Left lung (tissue), 10 donors: Measurements from ENCODE around the gene TRABD. TPM values are rescaled to one million over a fixed set of nuclear protein-coding genes. Genes with fewer than 3 reads are reported as not detected.

Source experiments
- ATAC-seq: fragments of 200-7000 bp; cut with Tn5 transposase; one replicate; pipeline ENCODE4 v1.9.1; 2020; ENCODE audit warnings: moderate library complexity
- DNase-seq, 4 donors: peaks; one replicate each; pipeline ENCODE4 v3.0.0-alpha.2; 2013 to 2020
- H3K27ac ChIP-seq, 2 donors: fragments of 200-600 bp; sonication (generic) in 1 of 2; one replicate each; pipeline versions ENCODE4 v1.5.0 to v1.8.0; 2020 to 2021
- H3K27me3 ChIP-seq, 2 donors: fragments of 200-600 bp; sonication (generic) in 1 of 2; one replicate each; pipeline versions ENCODE4 v1.5.0 to v1.8.0; 2020 to 2021
- H3K36me3 ChIP-seq, 2 donors: fragments of 200-600 bp; sonication (generic) in 1 of 2; one replicate each; pipeline versions ENCODE4 v1.5.0 to v1.8.0; 2020 to 2021
- H3K4me1 ChIP-seq, 2 donors: fragments of 200-600 bp; one replicate each; pipeline ENCODE4 v1.8.0; 2021
- H3K4me3 ChIP-seq, 2 donors: fragments of 200-600 bp; sonication (generic) in 1 of 2; one replicate each; pipeline versions ENCODE4 v1.5.0 to v1.8.0; 2020 to 2021; ENCODE audit warnings: mild to moderate bottlenecking in 1 of 2
- H3K9me3 ChIP-seq, 2 donors: fragments of 200-600 bp; sonication (generic) in 1 of 2; one replicate each; pipeline versions ENCODE4 v1.5.0 to v1.8.0; 2020 to 2021
- CTCF ChIP-seq, 2 donors: fragments of 200-600 bp; sonication (generic) in 1 of 2; IDR thresholded peaks; one replicate each; pipeline versions ENCODE4 v1.5.0 to v1.8.0; 2021; ENCODE audit warnings: antibody characterized with exemption in 2 of 2
- intact Hi-C, 2 donors: fragments of 100-400 bp; cut with DNase I; formaldehyde crosslinking; loops; one replicate each; pipeline versions ENCODE4 v1.11.2 to v1.14.2; 2022
- polyA plus RNA-seq, 6 donors: library from polyadenylated mRNA; unstranded; fragments of 120-200 nt; gene quantifications; one replicate each; pipeline ENCODE4 v1.2.1, GENCODE V29; 2013; ENCODE audit not compliant: insufficient read length in 6 of 6
- total RNA-seq, 2 donors: library from RNA; stranded (reverse); fragmentation: NEBNext Ultra II Directional; extraction: Animal tissue kit (Norgen Biotek cat#: 25700); gene quantifications; one replicate each; pipeline ENCODE4 v1.2.1, GENCODE V29; 2021
- donor health status: DM: no; HTN: yes; CAD: no.
- donor health status: DM: no; HTN: no; CAD: no.

The TRABD gene
- total and polyA plus RNA-seq, 8 donors, result 16.0 to 54.2 (median 24.4) TPM

- intact Hi-C loops, result no loop called here
- H3K27me3 ChIP-seq, result no peaks in the 10 kb centered on the region
- no peak for ATAC-seq
- H3K4me1 ChIP-seq, result no peaks in the 10 kb centered on the region
- DNase-seq, result no peak
- H3K36me3 ChIP-seq, result peaks cover 0 to 88% of the 10 kb centered on the region in 2 donors
- no peak overlapping the region for H3K4me3 ChIP-seq
- no peaks in the 10 kb centered on the region for H3K9me3 ChIP-seq
- no peak overlapping the region for H3K27ac ChIP-seq
- TF ChIP-seq CTCF (IDR thresholded peaks at IDR 0.05), result no peak
Observed at GRCh38 chr22:50229370-50229769, 43.7 kb downstream of the TRABD start.

GRCh38 chr22:50232481-50233151, 46.9 kb downstream of the TRABD start:
- no peak for TF ChIP-seq CTCF (IDR thresholded peaks at IDR 0.05)
- ATAC-seq, result no peak

GRCh38 chr22:50233223-50233622, 47.5 kb downstream of the TRABD start:
- H3K4me3 ChIP-seq, result no peak overlapping the region
- DNase-seq (no peak), ATAC-seq (no peak)
- no peaks in the 10 kb centered on the region for H3K27me3 ChIP-seq
- no peak overlapping the region for H3K27ac ChIP-seq
- no peaks in the 10 kb centered on the region for H3K4me1 ChIP-seq
- H3K36me3 ChIP-seq, result peaks cover 0 to 67% of the 10 kb centered on the region in 2 donors
- no peaks in the 10 kb centered on the region for H3K9me3 ChIP-seq
- no peak for TF ChIP-seq CTCF (IDR thresholded peaks at IDR 0.05)
- intact Hi-C loops, result no loop called here

More at GRCh38 chr22:50232481-50233151, 46.9 kb downstream of the TRABD start:
- H3K27ac ChIP-seq, result no peak overlapping the region
- no peak for DNase-seq
- H3K4me3 ChIP-seq, result no peak overlapping the region
- peaks cover 0 to 71% of the 10 kb centered on the region in 2 donors for H3K36me3 ChIP-seq
- H3K27me3 ChIP-seq, result no peaks in the 10 kb centered on the region
- no peaks in the 10 kb centered on the region for H3K4me1 ChIP-seq
- intact Hi-C loops, result no loop called here
- no peaks in the 10 kb centered on the region for H3K9me3 ChIP-seq

GRCh38 chr22:50236731-50237409, 51.2 kb downstream of the TRABD start:
- intact Hi-C loops, result no loop called here
- Histone ChIP-seq H3K27me3 (no peaks in the 10 kb centered on the region), H3K4me3 (no peak overlapping the region), H3K27ac (no peak overlapping the region), H3K4me1 (peaks cover 8 to 14% of the 10 kb centered on the region in 2 donors), H3K9me3 (no peaks in the 10 kb centered on the region), H3K36me3 (peaks cover 0 to 53% of the 10 kb centered on the region in 2 donors)
- no peak for ATAC-seq
- TF ChIP-seq CTCF (IDR thresholded peaks at IDR 0.05), result peak in 1 of 2 donors; percentile 12
- DNase-seq, result no peak

- H3K4me3 ChIP-seq, result no peak overlapping the region
- H3K9me3 ChIP-seq, result no peaks in the 10 kb centered on the region
- H3K27ac ChIP-seq, result no peak overlapping the region
- intact Hi-C loops, result no loop called here
- ATAC-seq, result no peak
- no peak for TF ChIP-seq CTCF (IDR thresholded peaks at IDR 0.05)
- H3K4me1 ChIP-seq, result peaks cover 21 to 33% of the 10 kb centered on the region in 2 donors
- H3K36me3 ChIP-seq, result peaks cover 0 to 35% of the 10 kb centered on the region in 2 donors
- DNase-seq, result no peak
- no peaks in the 10 kb centered on the region for H3K27me3 ChIP-seq
Observed at GRCh38 chr22:50238755-50239154, 53.0 kb downstream of the TRABD start.
